Osteoblast (primary cell): Measurements from ENCODE around the gene RFX8. TPM values are rescaled to one million over a fixed set of nuclear protein-coding genes. Genes with fewer than 3 reads are reported as not detected.

ENCODE experiments used
- DNase-seq: peaks from one replicate; pipeline ENCODE4 v3.0.0; 2011; ENCODE audit warnings: low spot score, mixed read lengths; ENCODE audit not compliant: insufficient read length; ENCODE audit errors: missing footprints
- H2AFZ ChIP-seq: 2 replicates; pipeline ENCODE4 v1.6.0; 2011; ENCODE audit warnings: mild to moderate bottlenecking, low read length
- H3K27ac ChIP-seq: 2 replicates; pipeline ENCODE4 v1.5.1; 2011; ENCODE audit warnings: mild to moderate bottlenecking, low read depth, low read length, moderate library complexity
- H3K27me3 ChIP-seq: 2 replicates; pipeline ENCODE4 v1.6.0; 2012; ENCODE audit warnings: mild to moderate bottlenecking, control low read depth, inconsistent platforms, low read length, moderate library complexity; ENCODE audit not compliant: insufficient read depth
- H3K36me3 ChIP-seq: 2 replicates; pipeline ENCODE4 v1.5.1; 2011; ENCODE audit warnings: mild to moderate bottlenecking, low read length, control low read depth, moderate library complexity; ENCODE audit not compliant: insufficient read depth
- H3K4me1 ChIP-seq: 2 replicates; pipeline ENCODE4 v1.5.1; 2011; ENCODE audit warnings: mild to moderate bottlenecking, low read length, control low read depth, moderate library complexity; ENCODE audit not compliant: insufficient read depth
- H3K4me2 ChIP-seq: 2 replicates; pipeline ENCODE4 v1.6.0; 2011; ENCODE audit warnings: mild to moderate bottlenecking, low read length; ENCODE audit not compliant: insufficient read depth
- H3K4me3 ChIP-seq: fragments of 200-600 bp; sonication (generic); 3 replicates; pipeline ENCODE4 v1.5.1; 2012; ENCODE audit warnings: mild to moderate bottlenecking, low read length, inconsistent platforms; ENCODE audit not compliant: insufficient read depth
- H3K79me2 ChIP-seq: 2 replicates; pipeline ENCODE4 v1.6.0; 2012; ENCODE audit warnings: mild to moderate bottlenecking, low read length, control low read depth, inconsistent platforms; ENCODE audit not compliant: insufficient read depth
- H3K9me3 ChIP-seq: 2 replicates; pipeline ENCODE4 v1.5.1; 2011; ENCODE audit warnings: low read depth, low read length, control low read depth
- H4K20me1 ChIP-seq: 2 replicates; pipeline ENCODE4 v1.6.0; 2012; ENCODE audit warnings: mild to moderate bottlenecking, low read length, control low read depth; ENCODE audit not compliant: insufficient read depth
- CTCF ChIP-seq: IDR thresholded peaks from 2 replicates; pipeline ENCODE4 v1.5.1; 2011; ENCODE audit warnings: mild to moderate bottlenecking, low read depth, low read length, moderate library complexity; ENCODE audit errors: extremely low read depth
- total RNA-seq: library from RNA; depleted of rRNA; stranded (reverse); fragments of >200 nt; gene quantifications from 2 replicates; pipeline ENCODE4 v1.2.3, GENCODE V29; 2012

The RFX8 gene
- total RNA-seq, 1 donor, result 7.6 TPM

- no peaks in the 10 kb centered on the region for H3K79me2 ChIP-seq
- H3K27me3 ChIP-seq, result no peaks in the 10 kb centered on the region
- peak overlapping the region; percentile 55 for H2AFZ ChIP-seq
- H3K4me2 ChIP-seq, result peak overlapping the region; percentile 42
- peaks cover 3% of the 10 kb centered on the region for H3K36me3 ChIP-seq
- DNase-seq, result no peak
- H3K4me1 ChIP-seq, result peaks cover 17% of the 10 kb centered on the region
- TF ChIP-seq CTCF, result no peak
- peak overlapping the region; percentile 3 for H3K4me3 ChIP-seq
- no peaks in the 10 kb centered on the region for H3K9me3 ChIP-seq
- peak overlapping the region; percentile 85 for H3K27ac ChIP-seq
- no peaks in the 10 kb centered on the region for H4K20me1 ChIP-seq
Measured at GRCh38 chr2:101395545-101396315, 79.2 kb downstream of the RFX8 start.

DNA sequence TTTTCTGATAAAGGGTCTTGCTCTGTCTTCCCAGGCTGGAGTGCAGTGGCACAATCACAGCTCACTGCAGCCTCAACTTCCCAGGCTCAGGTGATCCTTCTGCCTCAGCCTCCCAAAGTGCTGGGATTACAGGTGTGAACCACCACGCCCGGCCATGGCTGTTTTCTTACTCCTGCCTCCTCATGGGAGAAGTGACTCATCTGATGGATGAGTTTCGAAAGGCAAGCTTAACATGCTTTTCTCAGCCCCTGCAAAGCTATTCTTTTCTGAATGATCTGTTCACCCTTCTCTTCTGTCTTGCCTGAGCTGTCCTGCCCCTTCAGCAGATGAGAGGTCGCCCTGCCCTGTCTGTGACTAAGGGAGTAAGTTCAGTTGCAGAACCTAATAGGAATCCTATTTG, 86.7 kb downstream of the RFX8 start:
- Histone ChIP-seq H3K27ac (no peak overlapping the region), H3K79me2 (no peaks in the 10 kb centered on the region), H3K36me3 (peaks cover 3% of the 10 kb centered on the region), H3K4me1 (peaks cover 23% of the 10 kb centered on the region), H3K27me3 (peaks cover 29% of the 10 kb centered on the region), H4K20me1 (peaks cover 3% of the 10 kb centered on the region), H3K4me3 (no peak overlapping the region), H2AFZ (no peak overlapping the region), H3K9me3 (no peaks in the 10 kb centered on the region), H3K4me2 (peak overlapping the region; percentile 45)
- TF ChIP-seq CTCF, result no peak
- DNase-seq, result peak; percentile 92

DNA sequence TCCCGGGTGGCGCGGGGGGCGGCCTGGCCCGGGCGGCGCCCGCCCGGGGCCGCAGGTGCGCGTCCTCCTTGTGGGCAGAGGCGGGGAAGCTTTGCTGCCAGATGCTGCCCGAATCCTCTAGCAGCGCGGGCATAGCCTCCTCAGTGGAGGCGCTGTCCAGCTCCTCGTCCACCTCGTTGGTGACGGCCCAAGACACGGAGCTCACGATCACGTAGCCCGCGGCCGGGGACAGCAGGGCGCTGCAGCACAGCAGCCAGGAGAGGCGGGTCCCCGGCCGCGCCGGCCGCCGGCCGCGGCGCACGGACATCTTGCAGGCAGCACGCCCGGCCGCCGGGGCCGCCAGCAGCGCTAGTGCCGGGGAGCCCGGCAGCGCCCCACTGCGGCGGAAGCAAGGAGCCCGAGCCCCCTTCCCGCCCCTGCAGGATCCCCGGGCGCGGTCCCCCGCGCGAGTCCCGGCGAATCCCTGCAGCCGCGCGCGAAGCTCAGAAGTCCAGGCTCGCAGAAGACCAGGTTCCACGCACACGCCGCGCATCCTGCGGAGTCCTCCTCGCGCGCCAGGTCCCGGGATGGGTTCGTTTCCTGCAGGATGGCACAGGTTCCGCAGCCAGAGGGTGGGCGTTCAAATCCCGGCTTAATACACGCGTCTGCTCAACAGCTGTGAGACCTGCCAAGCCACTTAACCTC, 87.6 kb downstream of the RFX8 start, which contains the start of gene CREG2:
Gene CREG2, minus strand, starts transcription at position 353 of the 684 bp plus-strand sequence. Its CDS starts 46 bp downstream, at position 307.
- TF ChIP-seq CTCF, result peak; percentile 44
- DNase-seq, result peak; percentile 97
- Histone ChIP-seq H3K79me2 (no peaks in the 10 kb centered on the region), H3K4me2 (peak within 1 kb of the TSS; percentile 79), H3K4me1 (peaks cover 23% of the 10 kb centered on the region), H2AFZ (peak within 1 kb of the TSS; percentile 77), H3K9me3 (no peaks in the 10 kb centered on the region), H3K27ac (no peak within 1 kb of the TSS), H3K36me3 (peaks cover 3% of the 10 kb centered on the region), H3K4me3 (peak within 1 kb of the TSS; percentile 67), H4K20me1 (peaks cover 3% of the 10 kb centered on the region), H3K27me3 (peaks cover 29% of the 10 kb centered on the region)

DNA sequence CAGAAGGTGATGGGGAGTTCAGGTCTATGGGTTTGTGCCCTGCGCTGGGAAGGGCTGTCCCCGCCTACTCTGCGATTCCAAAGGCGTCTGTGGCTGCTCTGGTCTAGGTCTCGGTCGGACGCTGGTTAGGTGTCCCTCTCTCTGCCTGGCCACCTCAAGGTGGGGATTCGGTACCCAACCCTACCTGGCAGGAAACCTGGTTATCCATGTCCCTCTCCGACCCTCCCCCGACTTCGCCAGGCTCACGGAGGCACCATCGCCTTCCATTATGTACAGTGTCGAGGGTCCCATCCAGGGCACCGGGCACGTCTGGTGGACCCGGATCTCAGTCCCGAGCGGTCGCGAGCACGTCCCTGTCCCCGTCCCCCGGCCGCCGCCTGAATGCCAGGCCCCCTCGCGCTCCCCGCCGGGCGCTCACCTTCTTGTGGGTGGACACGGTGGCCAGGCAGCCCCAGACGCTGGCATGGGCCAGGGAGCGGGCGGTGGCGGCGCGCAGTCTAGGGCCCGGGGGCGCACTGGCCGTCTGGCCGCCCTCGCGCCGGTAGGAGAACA, 88.2 kb downstream of the RFX8 start:
- Histone ChIP-seq H3K4me1 (peaks cover 23% of the 10 kb centered on the region), H3K36me3 (peaks cover 3% of the 10 kb centered on the region), H3K27ac (no peak overlapping the region), H2AFZ (peak overlapping the region; percentile 54), H3K4me2 (peak overlapping the region; percentile 79), H3K4me3 (peak overlapping the region; percentile 67), H4K20me1 (peaks cover 3% of the 10 kb centered on the region), H3K9me3 (no peaks in the 10 kb centered on the region), H3K79me2 (no peaks in the 10 kb centered on the region), H3K27me3 (peaks cover 29% of the 10 kb centered on the region)
- no peak for TF ChIP-seq CTCF
- DNase-seq, result no peak
